Endodermal cell (in vitro differentiated cells): Measurements from ENCODE around the gene MRPS22. TPM values are rescaled to one million over a fixed set of nuclear protein-coding genes. Genes with fewer than 3 reads are reported as not detected.

Source experiments
- DNase-seq: peaks from one replicate; pipeline ENCODE4 v3.0.0-alpha.2; 2017
- H3K27ac ChIP-seq: 2 replicates; pipeline ENCODE4 v1.5.1; 2013; ENCODE audit warnings: mild to moderate bottlenecking, low read depth, low read length, moderate library complexity
- H3K27me3 ChIP-seq: 2 replicates; pipeline ENCODE4 v1.6.1; 2013; ENCODE audit warnings: mild to moderate bottlenecking, low read length, moderate library complexity; ENCODE audit not compliant: insufficient read depth, control insufficient read depth, poor library complexity, severe bottlenecking
- H3K36me3 ChIP-seq: 2 replicates; pipeline ENCODE4 v1.7.0; 2013; ENCODE audit warnings: mild to moderate bottlenecking, low read length, moderate library complexity; ENCODE audit not compliant: control insufficient read depth, insufficient read depth
- H3K4me1 ChIP-seq: one replicate; pipeline ENCODE4 v1.7.0; 2013; ENCODE audit warnings: low read length; ENCODE audit not compliant: control insufficient read depth, insufficient read depth
- H3K4me3 ChIP-seq: 2 replicates; pipeline ENCODE4 v1.5.1; 2013; ENCODE audit warnings: mild to moderate bottlenecking, low read length, moderate library complexity
- H3K9ac ChIP-seq: 2 replicates; pipeline ENCODE4 v1.6.1; 2013; ENCODE audit warnings: mild to moderate bottlenecking, low read length, moderate library complexity; ENCODE audit not compliant: poor library complexity, severe bottlenecking; ENCODE audit errors: extremely low read depth
- H3K9me3 ChIP-seq: 2 replicates; pipeline ENCODE4 v1.6.1; 2013; ENCODE audit warnings: mild to moderate bottlenecking, low read length, moderate library complexity; ENCODE audit not compliant: control insufficient read depth
- H3K27ac Mint-ChIP-seq: 2 replicates; pipeline ENCODE4 v1.8.0; 2020; ENCODE audit warnings: mixed read lengths
- H3K27me3 Mint-ChIP-seq: 2 replicates; pipeline ENCODE4 v1.8.0; 2021; ENCODE audit warnings: mild to moderate bottlenecking, mixed read lengths; ENCODE audit not compliant: insufficient read depth
- H3K36me3 Mint-ChIP-seq: 2 replicates; pipeline ENCODE4 v1.8.0; 2020; ENCODE audit warnings: low read depth, mixed read lengths
- H3K4me1 Mint-ChIP-seq: 2 replicates; pipeline ENCODE4 v1.8.0; 2020; ENCODE audit warnings: mixed read lengths
- H3K4me3 Mint-ChIP-seq: 2 replicates; pipeline ENCODE4 v1.8.0; 2020; ENCODE audit warnings: mild to moderate bottlenecking, moderate library complexity, mixed read lengths
- H3K9me3 Mint-ChIP-seq: 2 replicates; pipeline ENCODE4 v1.8.0; 2020; ENCODE audit warnings: mild to moderate bottlenecking, mixed read lengths
- WGBS, 2 experiments: methylation state at CpG; one replicate each; pipeline versions ENCODE4 v1.1.5 to v1.1.7; 2013; ENCODE audit warnings: missing lambda C conversion rate in 2 of 2, mixed read lengths in 1 of 2; ENCODE audit not compliant: insufficient coverage in 1 of 2, insufficient read length in 1 of 2; 5-methylcytosine and 5-hydroxymethylcytosine counted together
- long read RNA-seq, 4 experiments: library from polyadenylated mRNA in 2 of 4; library from RNA in 1 of 4; library from capped mRNA in 1 of 4; stranded (forward) in 3 of 4; unstranded in 1 of 4; transcript quantifications; one replicate each; pipeline ENCODE4 v2.0.0, GENCODE V29; 2020 to 2021; ENCODE audit warnings: inconsistent platforms in 1 of 4
- polyA plus RNA-seq, 2 experiments: library from polyadenylated mRNA; stranded (reverse); fragments of 50-300 nt; gene quantifications; one replicate each; pipeline ENCODE4 v1.2.3, GENCODE V29; 2013
- total RNA-seq, 2 donors: library from RNA; stranded (reverse); fragmentation: NEBNext Ultra II Directional in 1 of 2; extraction: Animal tissue kit (Norgen Biotek cat#: 25700) in 1 of 2; gene quantifications; 2 replicates in 1 of 2; 3 replicates in 1 of 2; pipeline ENCODE4 v1.2.1, GENCODE V29; 2021
- TF ChIP-seq, protein P1 (sequence below): fragments of 200-600 bp; sonication (generic); conservative IDR thresholded peaks from 2 replicates; pipeline ENCODE4 v1.5.0; 2021; ENCODE audit warnings: antibody characterized with exemption, mild to moderate bottlenecking

The MRPS22 gene
- total RNA-seq, result 10 to 100 TPM; 34.8 to 38.7 TPM
- 54.7 TPM for polyA plus RNA-seq (2013, experiment 1 of 2)
- polyA plus RNA-seq (2013, experiment 2 of 2), result 45.2 TPM
- long read RNA-seq, experiment 1, transcript MRPS22-201 (8 exons, 1,120 nt), result major isoform, 11 of 24 reads
- long read RNA-seq, experiment 1, transcript MRPS22-202 (8 exons, 1,099 nt), result minor isoform, 5 of 24 reads
- long read RNA-seq, experiment 1, partial matches to known transcripts, result 4 of 24 reads
- long read RNA-seq, experiment 1, other reads (novel, unspliced or antisense), result 4 of 24 reads
- long read RNA-seq, experiment 2, transcript MRPS22-201 (8 exons, 1,120 nt), result major isoform, 34 of 43 reads
- long read RNA-seq, experiment 2, partial matches to known transcripts, result 1 of 43 reads
- long read RNA-seq, experiment 2, other reads (novel, unspliced or antisense), result 4 of 43 reads
- long read RNA-seq, experiment 3, transcript MRPS22-201 (8 exons, 1,120 nt), result major isoform, 72 of 93 reads
- long read RNA-seq, experiment 3, transcript MRPS22-202 (8 exons, 1,099 nt), result minor isoform, 13 of 93 reads
- long read RNA-seq, experiment 3, partial matches to known transcripts, result 0 of 93 reads
- long read RNA-seq, experiment 3, other reads (novel, unspliced or antisense), result 5 of 93 reads
- long read RNA-seq, experiment 4, transcript MRPS22-202 (8 exons, 1,099 nt), result minor isoform, 16 of 154 reads
- long read RNA-seq, experiment 4, transcript MRPS22-205 (8 exons, 1,065 nt), result minor isoform, 7 of 154 reads
- long read RNA-seq, experiment 4, transcript MRPS22-201 (8 exons, 1,120 nt), result major isoform, 120 of 154 reads
- long read RNA-seq, experiment 4, partial matches to known transcripts, result 0 of 154 reads
- long read RNA-seq, experiment 4, other reads (novel, unspliced or antisense), result 10 of 154 reads

DNA sequence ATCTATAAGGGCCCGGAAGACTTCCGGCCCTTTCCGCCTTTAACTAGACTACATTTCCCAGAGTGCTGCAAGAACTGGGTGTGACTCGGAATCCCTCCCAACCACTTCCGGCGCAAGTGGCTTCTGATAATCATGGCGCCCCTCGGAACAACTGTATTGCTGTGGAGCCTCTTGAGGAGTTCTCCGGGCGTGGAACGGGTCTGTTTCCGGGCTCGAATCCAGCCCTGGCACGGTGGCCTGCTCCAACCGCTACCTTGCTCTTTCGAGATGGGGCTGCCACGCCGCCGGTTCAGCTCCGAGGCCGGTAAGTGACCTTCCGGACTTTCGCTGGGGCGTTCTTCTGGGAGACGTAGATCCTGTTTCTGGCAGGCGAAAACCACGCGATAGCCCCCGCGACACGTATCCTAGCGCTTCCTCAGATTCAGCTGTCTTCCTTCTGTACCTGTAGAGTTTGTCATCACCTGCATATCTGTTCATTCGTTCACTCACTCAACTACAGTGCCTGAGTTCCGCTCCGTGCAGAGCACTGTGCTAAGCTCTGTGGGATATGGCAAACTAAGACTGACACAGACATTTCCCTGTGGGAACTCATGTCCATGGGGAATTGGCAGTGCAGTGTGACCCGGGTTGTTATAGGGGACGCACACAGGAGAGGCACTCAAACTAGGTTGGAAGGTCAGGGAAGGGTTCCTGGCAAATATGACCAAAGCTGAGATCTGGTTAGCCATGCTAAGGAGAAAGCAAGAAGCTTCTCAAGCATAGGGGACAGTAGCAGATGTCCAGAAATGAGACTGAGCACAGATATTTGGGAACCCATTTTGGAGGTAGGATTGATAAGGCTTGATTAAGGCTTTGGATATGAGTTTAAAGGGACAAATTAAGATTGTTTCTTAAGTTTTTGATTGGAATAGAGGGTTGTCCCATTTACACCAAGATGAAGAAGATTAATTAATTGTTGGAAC is at the start of gene MRPS22:
MRPS22 (plus strand) TSS at position 126 of the 962 bp plus-strand sequence; CDS start at position 133, 7 bp downstream.
- H3K27ac ChIP-seq, result no peak within 1 kb of the TSS
- WGBS, 2 experiments, result 1 to 3% methylated on average over 25 to 37 of the region's 37 CpGs
- no peaks in the 10 kb centered on the region for H3K9me3 Mint-ChIP-seq
- H3K4me3 Mint-ChIP-seq, result no peak within 1 kb of the TSS
- peaks cover 34% of the 10 kb centered on the region for H3K27me3 ChIP-seq
- H3K9me3 ChIP-seq, result no peaks in the 10 kb centered on the region
- peaks cover 8% of the 10 kb centered on the region for H3K4me1 ChIP-seq
- peak within 1 kb of the TSS; percentile 82 for H3K9ac ChIP-seq
- H3K4me3 ChIP-seq, result peak within 1 kb of the TSS; percentile 88
- peaks cover 35% of the 10 kb centered on the region for H3K27me3 Mint-ChIP-seq
- DNase-seq, result peak; percentile 93
- no peak within 1 kb of the TSS for H3K27ac Mint-ChIP-seq
- H3K36me3 ChIP-seq, result peaks cover 24% of the 10 kb centered on the region
- peaks cover 15% of the 10 kb centered on the region for H3K36me3 Mint-ChIP-seq
- H3K4me1 Mint-ChIP-seq, result peaks cover 3% of the 10 kb centered on the region
- TF ChIP-seq, protein P1, sequence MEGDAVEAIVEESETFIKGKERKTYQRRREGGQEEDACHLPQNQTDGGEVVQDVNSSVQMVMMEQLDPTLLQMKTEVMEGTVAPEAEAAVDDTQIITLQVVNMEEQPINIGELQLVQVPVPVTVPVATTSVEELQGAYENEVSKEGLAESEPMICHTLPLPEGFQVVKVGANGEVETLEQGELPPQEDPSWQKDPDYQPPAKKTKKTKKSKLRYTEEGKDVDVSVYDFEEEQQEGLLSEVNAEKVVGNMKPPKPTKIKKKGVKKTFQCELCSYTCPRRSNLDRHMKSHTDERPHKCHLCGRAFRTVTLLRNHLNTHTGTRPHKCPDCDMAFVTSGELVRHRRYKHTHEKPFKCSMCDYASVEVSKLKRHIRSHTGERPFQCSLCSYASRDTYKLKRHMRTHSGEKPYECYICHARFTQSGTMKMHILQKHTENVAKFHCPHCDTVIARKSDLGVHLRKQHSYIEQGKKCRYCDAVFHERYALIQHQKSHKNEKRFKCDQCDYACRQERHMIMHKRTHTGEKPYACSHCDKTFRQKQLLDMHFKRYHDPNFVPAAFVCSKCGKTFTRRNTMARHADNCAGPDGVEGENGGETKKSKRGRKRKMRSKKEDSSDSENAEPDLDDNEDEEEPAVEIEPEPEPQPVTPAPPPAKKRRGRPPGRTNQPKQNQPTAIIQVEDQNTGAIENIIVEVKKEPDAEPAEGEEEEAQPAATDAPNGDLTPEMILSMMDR, result no peak

- H3K4me3 Mint-ChIP-seq, result no peak overlapping the region
- H3K27ac Mint-ChIP-seq, result no peak overlapping the region
- peaks cover 17% of the 10 kb centered on the region for H3K9me3 ChIP-seq
- H3K4me1 ChIP-seq, result peaks cover 3% of the 10 kb centered on the region
- no peak overlapping the region for H3K9ac ChIP-seq
- no peaks in the 10 kb centered on the region for H3K36me3 Mint-ChIP-seq
- H3K27me3 Mint-ChIP-seq, result peaks cover 8% of the 10 kb centered on the region
- H3K9me3 Mint-ChIP-seq, result peaks cover 6% of the 10 kb centered on the region
- no peaks in the 10 kb centered on the region for H3K27me3 ChIP-seq
- DNase-seq, result no peak
- TF ChIP-seq, protein P1, result no peak
- H3K27ac ChIP-seq, result no peak overlapping the region
- no peak overlapping the region for H3K4me3 ChIP-seq
- WGBS, 2 experiments, result 89 to 92% methylated on average over 4 to 5 of the region's 5 CpGs
- no peaks in the 10 kb centered on the region for H3K36me3 ChIP-seq
- H3K4me1 Mint-ChIP-seq, result peaks cover 6% of the 10 kb centered on the region
These were observed 48.8 kb upstream of the MRPS22 start for GRCh38 chr3:139295040-139295439.
